ENCODE measurements around the gene EAF2.

Gene EAF2

DNA sequence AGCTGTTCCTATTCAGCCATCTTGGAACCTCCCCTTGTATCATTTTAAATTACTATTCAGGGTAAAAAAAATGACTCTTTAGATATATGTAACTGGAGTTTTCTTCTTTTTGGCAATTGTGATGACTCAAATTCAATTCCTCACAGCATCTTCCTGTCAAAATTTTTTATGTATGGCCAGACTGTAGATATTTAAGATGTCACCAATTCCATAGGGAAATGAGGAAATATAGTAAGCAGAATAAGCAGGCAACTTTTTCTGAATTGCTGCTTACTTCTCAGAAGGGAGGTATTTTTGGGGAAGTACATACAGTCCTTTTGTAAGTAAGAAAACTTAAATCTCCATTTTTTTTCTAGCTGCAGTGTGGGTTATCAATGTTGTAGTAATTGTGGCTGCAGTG lies 28.8 kb downstream of the EAF2 start:
- DNase-seq = no peak

DNA sequence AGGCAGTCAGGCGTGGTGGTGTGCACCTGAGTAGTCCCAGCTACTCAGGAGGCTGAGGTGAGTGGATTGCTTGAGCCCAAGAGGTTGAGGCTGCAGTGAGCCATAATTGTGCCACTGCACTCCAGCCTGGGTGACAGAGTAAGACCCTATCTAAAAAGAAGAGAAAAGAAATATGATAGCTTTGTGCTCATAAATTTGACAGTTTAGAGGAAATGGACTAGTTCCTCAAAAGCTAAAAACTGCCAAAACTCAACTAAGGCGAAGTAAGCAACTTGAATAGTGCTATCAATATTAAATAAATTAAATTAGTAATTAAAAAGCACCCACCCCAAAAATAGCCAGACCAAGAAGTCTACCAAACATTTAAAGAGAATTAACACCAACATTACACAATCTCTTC lies 34.7 kb downstream of the EAF2 start:
- no peak for DNase-seq

DNA sequence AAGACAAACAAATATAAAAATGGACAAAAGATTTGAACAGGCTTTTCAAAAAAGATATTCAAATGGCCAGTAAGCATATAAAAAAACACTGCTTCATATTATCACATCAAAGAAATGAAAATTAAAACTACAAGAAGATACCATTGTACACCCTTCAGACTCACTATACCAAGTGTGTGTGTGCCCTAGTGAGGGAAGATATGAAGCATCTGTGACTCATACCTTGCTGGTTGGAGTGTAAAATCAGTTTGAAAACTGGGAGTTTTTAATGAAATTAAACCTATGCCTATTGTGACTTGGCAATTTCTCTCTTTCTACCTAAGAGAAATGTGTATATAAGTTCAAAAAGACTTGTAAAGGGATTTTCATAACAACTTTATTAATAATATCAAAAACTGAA lies 35.7 kb downstream of the EAF2 start:
- DNase-seq = no peak

DNA sequence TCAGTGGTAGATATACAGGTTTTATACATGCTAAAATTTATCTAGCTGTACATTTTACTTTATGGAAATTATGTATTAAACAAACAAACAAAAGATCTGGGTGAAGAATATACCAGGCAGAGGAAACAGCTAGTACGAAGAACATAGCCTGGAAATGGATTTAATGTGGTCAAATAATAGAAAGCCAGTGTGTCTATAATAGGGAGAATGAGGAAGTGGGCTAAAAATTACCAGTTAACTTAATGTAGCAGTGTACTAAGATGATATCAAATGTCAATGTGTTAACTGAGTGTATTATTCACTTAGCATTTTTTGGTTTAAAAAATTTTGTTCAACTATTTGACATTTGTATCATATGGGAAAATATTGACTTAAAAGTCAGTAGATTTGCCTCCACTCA lies 36.4 kb downstream of the EAF2 start:
- DNase-seq = no peak

DNA sequence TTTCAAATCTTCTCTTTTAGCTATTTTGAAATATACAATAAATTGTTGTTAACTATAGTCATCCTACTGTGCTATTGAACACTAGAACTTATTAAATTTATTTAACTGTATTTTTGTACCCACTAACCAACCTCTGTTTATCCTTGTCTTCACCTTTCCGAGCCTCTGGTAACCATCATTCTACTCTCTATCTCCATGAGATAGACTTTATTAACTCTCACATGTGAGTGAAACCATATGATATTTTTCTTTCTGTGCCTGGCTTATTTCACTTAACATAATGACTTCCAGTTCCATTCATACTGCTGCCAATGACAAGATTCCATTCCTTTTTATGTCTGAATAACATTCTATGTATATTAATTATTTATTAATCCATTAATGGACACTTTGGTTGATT lies 43.4 kb downstream of the EAF2 start:
- no peak for DNase-seq

DNA sequence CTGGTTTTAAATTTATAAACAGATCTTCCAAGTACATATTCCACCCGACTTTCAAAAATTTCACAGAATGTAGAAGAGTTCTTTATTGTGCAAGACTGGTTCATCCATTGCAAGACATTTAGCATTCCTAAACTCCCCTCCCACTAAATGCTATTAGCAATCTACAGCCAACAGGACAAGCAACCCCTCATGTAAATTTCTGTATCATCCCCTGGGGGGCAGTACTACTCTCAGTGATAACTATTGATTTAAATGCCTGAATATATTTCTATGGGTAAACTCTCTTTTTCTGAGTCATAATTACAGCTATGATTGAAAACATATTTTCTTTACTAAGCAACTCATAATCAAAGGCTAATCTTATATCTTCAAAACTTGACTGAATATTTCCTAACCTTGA lies 48.5 kb downstream of the EAF2 start:
- no peak for DNase-seq

DNA sequence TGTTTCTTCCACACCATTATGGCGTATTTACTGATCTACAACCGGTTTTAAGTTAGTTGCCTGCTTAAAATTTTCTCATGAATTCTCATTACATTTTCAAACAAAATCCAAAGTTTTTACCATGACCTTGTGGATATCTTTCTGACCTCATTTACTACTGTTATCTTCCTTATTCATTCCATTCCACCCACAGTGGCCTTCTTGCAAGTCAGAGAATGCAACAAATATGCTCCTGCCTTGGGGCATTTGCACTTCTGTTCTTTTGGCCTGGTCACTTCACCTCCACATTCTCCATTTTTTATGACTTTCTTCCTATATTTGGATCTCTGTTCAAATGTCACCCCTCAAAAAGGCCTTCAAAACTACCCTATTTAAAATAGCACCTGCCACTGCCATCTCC lies 50.4 kb downstream of the EAF2 start:
- DNase-seq = no peak

DNA sequence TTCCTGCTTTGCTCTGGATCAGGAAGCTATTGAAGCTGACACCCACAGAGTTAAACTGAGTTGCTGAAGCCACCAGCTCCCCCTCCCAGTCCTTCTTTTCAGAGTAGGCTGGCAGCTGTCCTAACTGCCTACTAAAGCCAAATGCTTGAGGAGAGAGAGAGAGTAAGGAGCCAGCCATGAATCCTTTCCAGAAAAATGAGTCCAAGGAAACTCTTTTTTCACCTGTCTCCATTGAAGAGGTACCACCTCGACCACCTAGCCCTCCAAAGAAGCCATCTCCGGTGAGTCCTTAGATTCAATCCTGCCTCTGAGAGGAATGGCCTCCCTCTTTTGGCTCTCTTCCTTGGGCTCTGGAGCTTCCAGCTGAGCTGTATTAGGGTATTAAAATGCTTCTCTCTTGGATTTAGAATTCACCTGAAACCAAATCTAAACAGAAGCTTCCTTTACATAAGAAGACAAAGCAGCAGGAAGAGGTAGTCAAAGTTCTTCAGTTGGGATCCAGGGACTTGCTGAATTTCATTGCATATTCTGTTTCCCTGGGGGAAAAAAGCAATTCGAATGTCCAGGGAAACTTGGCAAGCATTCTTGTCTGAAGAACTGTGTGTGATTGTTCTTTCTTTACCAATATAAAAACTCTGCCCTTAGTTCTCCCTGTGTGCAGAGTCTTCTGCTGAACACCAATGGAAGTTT lies 59.4 kb downstream of the EAF2 start, which contains the start of gene SLC15A2:
Gene SLC15A2, plus strand, starts transcription at position 101 of the 690 bp plus-strand sequence. Its CDS starts 76 bp downstream, at position 177.
- no peak for DNase-seq

DNA sequence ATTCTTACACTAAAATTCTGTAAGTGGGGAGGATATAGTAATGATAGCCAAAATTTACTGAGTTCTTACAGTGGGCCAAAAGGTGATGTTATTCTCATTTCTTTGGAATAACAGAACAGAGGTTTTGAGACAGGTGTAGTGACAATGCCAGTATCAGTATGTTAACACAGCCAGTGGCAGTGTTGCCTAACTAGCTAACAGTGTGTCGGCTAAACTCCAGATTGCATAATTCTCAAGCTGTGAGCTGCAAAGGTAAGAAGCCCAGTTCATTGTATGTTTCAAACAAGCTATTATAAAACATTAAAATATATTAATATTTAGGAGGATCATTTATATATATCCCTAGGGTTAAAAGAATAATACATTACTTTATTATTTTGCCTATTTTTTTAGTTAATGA lies 60.1 kb downstream of the EAF2 start:
- no peak for DNase-seq

DNA sequence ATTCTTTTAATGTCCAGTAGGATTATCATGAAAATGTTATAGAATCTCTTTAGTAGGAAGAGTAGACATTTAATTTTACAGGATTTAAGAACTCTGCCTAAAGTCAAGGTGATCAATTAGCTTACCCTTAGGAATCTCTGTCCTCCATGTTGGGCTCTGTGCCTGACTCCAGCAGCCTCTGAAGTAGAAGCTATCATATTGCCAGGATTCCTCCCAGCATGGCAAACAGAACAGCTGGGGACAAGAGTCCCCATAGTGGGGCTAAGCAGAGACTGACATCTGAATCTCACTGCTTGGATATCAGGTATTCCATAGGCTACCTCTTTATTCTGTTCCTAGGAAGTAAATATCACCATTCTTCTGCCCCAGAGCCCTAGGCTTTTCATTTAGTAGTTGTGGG lies 60.7 kb downstream of the EAF2 start:
- no peak for DNase-seq

DNA sequence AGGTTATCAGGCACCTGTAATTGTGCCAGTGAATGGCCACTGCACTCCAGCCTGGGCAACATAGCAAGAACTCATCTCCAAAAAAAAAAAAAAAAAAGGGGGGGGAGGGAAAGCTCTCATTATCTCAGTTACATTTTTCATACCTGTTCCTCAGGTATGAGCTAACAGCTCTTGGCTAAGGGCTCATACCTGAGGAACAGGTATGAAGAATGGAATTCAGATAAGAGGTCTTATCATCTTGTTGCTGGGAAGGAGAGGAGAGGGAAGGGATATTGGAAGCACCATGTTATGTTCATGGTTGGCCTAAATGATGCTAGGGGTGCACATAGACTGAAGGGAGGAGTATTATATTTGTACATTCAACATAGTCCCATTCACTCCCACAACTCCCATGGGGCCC lies 61.8 kb downstream of the EAF2 start:
- no peak for DNase-seq

DNA sequence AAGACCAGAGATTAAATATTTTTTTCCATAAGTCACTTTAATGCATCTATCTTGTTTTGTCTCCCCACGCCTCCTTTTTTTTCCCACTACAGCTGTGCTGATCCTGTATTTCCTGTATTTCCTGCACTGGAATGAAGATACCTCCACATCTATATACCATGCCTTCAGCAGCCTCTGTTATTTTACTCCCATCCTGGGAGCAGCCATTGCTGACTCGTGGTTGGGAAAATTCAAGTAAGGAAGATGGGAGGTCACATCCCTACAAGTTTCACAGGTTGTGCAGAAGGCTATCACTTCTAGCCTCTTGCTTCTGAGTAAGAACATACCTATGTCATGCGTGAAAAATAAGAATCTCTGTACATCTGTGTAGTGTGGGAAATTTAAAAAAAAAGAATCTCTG lies 62.3 kb downstream of the EAF2 start:
- no peak for DNase-seq

DNA sequence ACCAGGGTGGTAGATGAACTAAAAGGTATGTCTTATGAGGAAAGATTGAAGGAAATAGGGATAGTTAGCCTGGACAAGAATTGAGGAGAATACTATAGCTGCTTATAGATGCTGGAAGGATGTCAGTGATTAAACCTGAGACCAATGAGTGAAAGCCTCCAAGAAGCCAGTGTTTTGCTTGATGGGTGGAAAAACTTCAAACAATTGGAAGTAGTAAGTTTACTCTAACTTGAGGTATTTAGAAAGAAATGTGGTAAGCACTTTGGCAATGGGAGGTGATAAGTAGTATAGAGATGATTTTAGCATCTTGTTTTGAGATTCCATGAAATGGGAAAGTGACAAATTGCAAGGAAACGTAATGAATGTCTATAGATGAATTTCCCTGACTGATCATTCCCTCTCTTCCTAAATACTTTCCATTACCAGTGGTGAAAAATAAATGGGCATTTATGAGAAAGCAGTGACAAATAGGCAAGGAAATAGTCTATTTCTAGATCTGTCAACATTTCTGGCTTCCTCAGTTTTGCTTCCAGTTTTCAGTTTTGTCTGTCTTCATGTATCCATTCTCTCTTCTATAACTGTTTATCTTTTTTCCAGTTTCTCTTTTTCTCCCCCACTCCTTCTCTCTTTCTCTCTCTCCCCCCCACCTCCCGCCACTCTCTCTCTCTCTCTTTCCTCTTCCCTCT lies 78.4 kb downstream of the EAF2 start:
- DNase-seq = no peak

DNA sequence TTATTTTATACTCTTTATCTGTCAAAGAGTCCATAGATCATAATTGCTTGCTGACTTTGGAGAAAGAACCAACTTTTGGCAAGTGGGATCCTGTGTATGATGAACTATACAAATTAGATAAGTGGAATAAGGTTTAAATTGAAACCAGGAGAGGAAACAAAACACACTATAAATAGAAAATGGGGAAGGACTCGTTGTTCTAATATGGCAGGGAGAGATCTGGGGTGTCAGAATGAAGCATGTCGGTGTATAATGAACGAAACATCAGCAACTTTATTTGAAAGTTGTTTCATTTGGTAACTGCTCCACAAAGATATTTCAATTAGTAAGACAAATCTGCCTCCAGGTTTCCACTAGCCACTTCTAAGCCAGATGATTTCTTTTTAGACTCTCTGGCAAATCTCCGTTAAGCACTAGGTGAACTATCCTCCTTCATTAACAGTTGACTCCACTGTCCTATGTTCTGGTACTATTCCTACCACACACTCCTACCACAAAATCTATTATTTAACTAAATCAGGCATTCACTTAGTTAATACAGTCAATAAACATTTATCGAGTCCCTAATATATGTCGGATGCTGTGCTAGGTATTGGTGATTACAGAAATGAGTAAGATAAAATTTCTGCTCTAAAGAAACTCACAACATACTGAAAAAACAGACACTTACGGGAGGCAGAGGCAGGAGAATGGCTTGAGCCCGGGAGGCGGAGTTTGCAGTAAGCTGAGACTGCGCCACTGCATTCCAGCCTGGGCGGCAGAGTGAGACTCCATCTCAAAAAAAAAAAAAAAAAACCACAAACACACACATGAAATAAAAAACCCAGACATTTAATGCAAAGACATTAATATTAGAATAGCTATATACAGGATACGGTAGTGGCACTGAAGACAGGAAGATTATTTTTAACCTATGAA lies 79.3 kb downstream of the EAF2 start:
- DNase-seq = no peak

DNA sequence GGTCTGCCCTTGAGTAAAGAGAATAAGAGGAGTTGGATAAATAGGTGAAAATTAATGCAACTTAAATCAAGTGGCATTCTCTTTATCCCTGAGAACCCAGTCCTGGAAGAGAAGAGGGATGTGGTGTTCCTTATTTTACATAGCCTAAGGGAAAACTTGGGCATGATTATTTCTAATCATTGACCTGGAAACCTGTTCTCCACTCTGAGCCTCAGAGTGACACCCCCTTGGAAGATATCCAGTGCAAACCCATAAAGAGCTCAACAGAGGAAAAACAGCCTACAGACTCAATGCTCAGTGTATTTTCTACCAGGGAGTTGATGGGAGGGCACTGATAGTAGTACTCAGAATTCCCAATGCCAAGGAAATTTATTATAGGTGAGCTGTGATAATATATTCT lies 81.2 kb downstream of the EAF2 start:
- no peak for DNase-seq

DNA sequence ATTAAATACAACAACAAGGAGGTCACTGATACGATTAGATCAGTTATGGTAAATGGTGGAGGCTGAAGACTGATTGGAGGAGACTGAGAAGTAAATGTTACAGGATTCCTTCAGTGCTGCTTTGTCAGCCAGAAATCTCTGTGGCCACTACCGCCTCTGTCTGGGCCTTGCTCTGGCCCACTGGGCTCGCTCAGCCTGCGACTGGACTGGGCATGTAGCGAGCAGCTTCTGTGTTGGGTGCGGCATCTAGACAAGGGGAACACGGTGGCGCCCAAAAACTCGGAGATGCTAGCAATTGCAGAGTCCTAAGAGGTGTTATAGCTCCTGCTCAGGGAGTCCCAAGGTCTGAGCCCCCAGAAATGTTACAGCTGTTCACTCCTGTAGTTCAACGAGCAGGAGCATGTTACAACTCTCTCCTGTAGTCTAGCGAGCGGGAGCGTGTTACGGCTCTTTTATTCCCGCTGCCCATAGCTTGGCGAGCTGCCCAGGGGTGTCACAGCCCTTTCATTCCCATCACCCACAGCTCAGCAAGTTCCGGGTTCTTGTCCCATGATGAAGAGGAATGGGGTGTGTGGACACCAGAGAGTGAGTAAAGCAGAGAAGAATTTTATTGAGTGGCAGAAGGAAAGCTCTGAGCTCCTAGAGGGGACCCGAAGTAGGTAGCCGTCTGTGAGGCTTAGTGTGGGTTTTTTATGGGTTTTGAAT lies 83.9 kb downstream of the EAF2 start:
- no peak for DNase-seq

DNA sequence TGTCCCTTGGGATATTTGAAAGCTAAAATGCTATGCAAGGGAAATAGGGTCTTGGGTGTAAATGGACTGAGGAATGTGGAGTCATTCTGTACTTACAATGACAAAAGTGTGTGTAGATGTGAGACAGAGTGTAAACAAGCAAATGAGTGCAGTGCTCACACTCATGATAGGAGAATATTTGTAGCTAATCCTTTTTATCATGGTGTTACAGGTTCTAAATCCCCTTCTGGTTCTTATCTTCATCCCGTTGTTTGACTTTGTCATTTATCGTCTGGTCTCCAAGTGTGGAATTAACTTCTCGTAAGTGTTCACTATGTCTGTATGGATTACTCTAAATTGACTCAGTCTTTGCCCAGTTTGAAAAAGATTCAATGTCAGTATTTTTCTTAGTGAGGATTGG lies 89.7 kb downstream of the EAF2 start:
- DNase-seq = no peak

DNA sequence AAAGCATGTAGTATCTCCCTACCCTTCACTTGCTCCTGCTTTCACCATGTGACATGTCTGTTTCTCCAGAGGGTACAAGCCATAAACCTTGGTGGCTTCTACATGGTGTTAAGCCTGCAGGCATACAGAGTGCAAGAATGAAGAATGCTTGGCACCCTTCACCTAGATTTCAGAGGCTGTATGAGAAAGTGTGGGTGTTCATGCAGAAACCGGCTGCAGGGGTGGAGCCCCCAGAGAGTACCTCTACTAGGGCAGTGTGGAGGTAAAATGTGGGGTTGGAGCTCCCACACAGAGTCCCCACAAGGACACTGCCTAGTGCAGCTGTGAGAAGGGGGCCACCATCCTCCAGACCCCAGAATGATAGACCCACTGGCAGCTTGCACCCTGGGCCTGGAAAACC lies 91.4 kb downstream of the EAF2 start:
- no peak for DNase-seq

Measured in amniotic stem cell (primary cell).